ENCODE data around the gene PRDM2.

The PRDM2 gene

GRCh38 chr1:13756557-13757315 lies 56.7 kb downstream of the PRDM2 start:
- H3K9me2 ChIP-seq (ENCODE audit: low read depth, low read length): no peaks in the 10 kb centered on the region
- H3K36me3 ChIP-seq (ENCODE audit: insufficient read depth, low read length): peaks cover 68% of the 10 kb centered on the region
- no peak overlapping the region for H3K9ac ChIP-seq (ENCODE audit: low read length)
- H3K27ac ChIP-seq (ENCODE audit: low read depth, low read length, poor library complexity, severe bottlenecking): peak overlapping the region; percentile 29
- TF ChIP-seq CTCF (IDR thresholded peaks at IDR 0.05; ENCODE audit: low read length): no peak
- no peak for TF ChIP-seq EZH2 (IDR thresholded peaks at IDR 0.05; ENCODE audit: borderline replicate concordance, low read length)
- peak overlapping the region; percentile 23; the same call in 1 of the 2 replicates for H3K4me2 ChIP-seq (ENCODE audit: low read length)
- H4K20me1 ChIP-seq (ENCODE audit: insufficient read depth, low read length): peaks cover 5% of the 10 kb centered on the region; the same call in 1 of the 2 replicates
- H3K27me3 ChIP-seq (ENCODE audit: insufficient read depth, low read length): no peaks in the 10 kb centered on the region
- H3F3A ChIP-seq (ENCODE audit: insufficient read depth, low read length): no peaks in the 10 kb centered on the region
- no peak overlapping the region for H2AFZ ChIP-seq (ENCODE audit: low read length)
- peaks cover 99% of the 10 kb centered on the region for H3K4me1 ChIP-seq (ENCODE audit: insufficient read depth, low read length, severe bottlenecking)
- H3K4me3 ChIP-seq (ENCODE audit: low read depth, low read length, poor library complexity, severe bottlenecking): peak overlapping the region; percentile 8
- H3K9me3 ChIP-seq (ENCODE audit: low read length): no peaks in the 10 kb centered on the region
- peaks cover 99% of the 10 kb centered on the region for H3K79me2 ChIP-seq (ENCODE audit: insufficient read depth, low read length)

- no peaks in the 10 kb centered on the region for H4K20me1 ChIP-seq (ENCODE audit: insufficient read depth, low read length)
- H3K9me2 ChIP-seq (ENCODE audit: low read depth, low read length): no peaks in the 10 kb centered on the region
- H2AFZ ChIP-seq (ENCODE audit: low read length): no peak overlapping the region
- H3K9ac ChIP-seq (ENCODE audit: low read length): no peak overlapping the region
- H3K4me3 ChIP-seq (ENCODE audit: low read depth, low read length, poor library complexity, severe bottlenecking): no peak overlapping the region
- no peak overlapping the region for H3K4me2 ChIP-seq (ENCODE audit: low read length)
- TF ChIP-seq EZH2 (IDR thresholded peaks at IDR 0.05; ENCODE audit: borderline replicate concordance, low read length) (no peak), CTCF (IDR thresholded peaks at IDR 0.05; ENCODE audit: low read length) (no peak)
- H3K27ac ChIP-seq (ENCODE audit: low read depth, low read length, poor library complexity, severe bottlenecking): peak overlapping the region; percentile 5
- H3K27me3 ChIP-seq (ENCODE audit: insufficient read depth, low read length): no peaks in the 10 kb centered on the region
- H3K79me2 ChIP-seq (ENCODE audit: insufficient read depth, low read length): peaks cover 99% of the 10 kb centered on the region
- peaks cover 68% of the 10 kb centered on the region for H3K36me3 ChIP-seq (ENCODE audit: insufficient read depth, low read length)
- peaks cover 99% of the 10 kb centered on the region for H3K4me1 ChIP-seq (ENCODE audit: insufficient read depth, low read length, severe bottlenecking)
- no peaks in the 10 kb centered on the region for H3K9me3 ChIP-seq (ENCODE audit: low read length)
- no peaks in the 10 kb centered on the region for H3F3A ChIP-seq (ENCODE audit: insufficient read depth, low read length)
These were observed 57.7 kb downstream of the PRDM2 start for GRCh38 chr1:13757693-13758092.

GRCh38 chr1:13759072-13759471 lies 59.1 kb downstream of the PRDM2 start:
- H3K79me2 ChIP-seq (ENCODE audit: insufficient read depth, low read length): peaks cover 99% of the 10 kb centered on the region
- no peaks in the 10 kb centered on the region for H3F3A ChIP-seq (ENCODE audit: insufficient read depth, low read length)
- H3K27ac ChIP-seq (ENCODE audit: low read depth, low read length, poor library complexity, severe bottlenecking): peak overlapping the region; percentile 42
- H2AFZ ChIP-seq (ENCODE audit: low read length): no peak overlapping the region
- H3K9me3 ChIP-seq (ENCODE audit: low read length): no peaks in the 10 kb centered on the region
- no peak for TF ChIP-seq EZH2 (IDR thresholded peaks at IDR 0.05; ENCODE audit: borderline replicate concordance, low read length)
- TF ChIP-seq CTCF (IDR thresholded peaks at IDR 0.05; ENCODE audit: low read length): no peak
- H4K20me1 ChIP-seq (ENCODE audit: insufficient read depth, low read length): no peaks in the 10 kb centered on the region
- no peak overlapping the region for H3K9ac ChIP-seq (ENCODE audit: low read length)
- H3K9me2 ChIP-seq (ENCODE audit: low read depth, low read length): no peaks in the 10 kb centered on the region
- peak overlapping the region; percentile 34; the same call in 1 of the 2 replicates for H3K4me2 ChIP-seq (ENCODE audit: low read length)
- H3K27me3 ChIP-seq (ENCODE audit: insufficient read depth, low read length): no peaks in the 10 kb centered on the region
- peaks cover 99% of the 10 kb centered on the region for H3K4me1 ChIP-seq (ENCODE audit: insufficient read depth, low read length, severe bottlenecking)
- H3K4me3 ChIP-seq (ENCODE audit: low read depth, low read length, poor library complexity, severe bottlenecking): no peak overlapping the region
- peaks cover 59% of the 10 kb centered on the region for H3K36me3 ChIP-seq (ENCODE audit: insufficient read depth, low read length)

All from OCI-LY1 (cell line).